ENCODE data around the gene APH1A.
"Not testable (repeated sequence)": the region's sequence is repeated elsewhere in the genome, so short reads cannot be mapped to it uniquely, and the experiment has no call there.

Gene APH1A

GRCh38 chr1:150268705-150269403 is at the start of gene APH1A:
Gene APH1A, minus strand, starts transcription at chr1:150269016. Its CDS starts 206 bp downstream, at chr1:150268810.
- peak; percentile 97 for DNase-seq
- Mint-ChIP-seq H3K27me3 (peaks cover 4% of the 10 kb centered on the region), H3K9me3 (no peaks in the 10 kb centered on the region), H3K4me3 (peak within 1 kb of the TSS; percentile 86), H3K36me3 (peaks cover 55% of the 10 kb centered on the region), H3K4me1 (peaks cover 31% of the 10 kb centered on the region), H3K27ac (peak within 1 kb of the TSS; percentile 98)
- CTCF ChIA-PET, result interaction anchor here (1.0 to 2.6 kb wide), 3 partner anchors 10 to 13 kb away, joined by 3 to 8 read pairs (median 3); no protein-coding TSS in a partner anchor

- H3K36me3 Mint-ChIP-seq, H3K27ac Mint-ChIP-seq, DNase-seq, H3K4me3 Mint-ChIP-seq, H3K9me3 Mint-ChIP-seq, CTCF ChIA-PET, H3K4me1 Mint-ChIP-seq, H3K27me3 Mint-ChIP-seq: not testable (repeated sequence)
Measured at GRCh38 chr1:150314691-150315090, 45.9 kb upstream of the APH1A start.

DNA sequence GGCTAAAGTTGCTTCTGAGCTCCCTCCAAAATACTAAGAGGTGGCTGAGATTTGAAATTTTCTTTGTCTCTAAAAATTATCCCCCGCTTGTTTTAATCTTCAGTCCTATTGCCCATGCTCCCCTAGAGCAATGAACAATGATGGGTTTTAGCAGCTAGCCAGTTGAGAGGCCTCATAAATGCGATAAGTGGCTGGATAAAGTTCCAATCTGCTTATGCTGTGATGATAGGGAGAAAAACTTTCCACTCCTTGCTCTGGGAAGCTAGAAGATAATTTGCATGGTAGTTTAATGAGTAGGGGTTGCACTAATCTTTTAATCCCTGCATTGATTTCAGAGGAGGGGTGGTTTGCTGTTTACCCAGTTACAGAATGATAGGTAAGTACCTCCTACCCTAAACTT is 42.9 kb upstream of the APH1A start:
- CTCF ChIA-PET, result no interaction called here
- DNase-seq, result no peak
- peaks cover 13% of the 10 kb centered on the region for H3K36me3 Mint-ChIP-seq
- H3K27me3 Mint-ChIP-seq, result peaks cover 2% of the 10 kb centered on the region
- no peaks in the 10 kb centered on the region for H3K4me1 Mint-ChIP-seq
- no peaks in the 10 kb centered on the region for H3K9me3 Mint-ChIP-seq
- no peak overlapping the region for H3K4me3 Mint-ChIP-seq
- H3K27ac Mint-ChIP-seq, result no peak overlapping the region

GRCh38 chr1:150309758-150310508 is 41.1 kb upstream of the APH1A start:
- CTCF ChIA-PET, result no interaction called here

GRCh38 chr1:150308585-150308984 is 39.8 kb upstream of the APH1A start:
- DNase-seq, H3K4me3 Mint-ChIP-seq, H3K4me1 Mint-ChIP-seq, H3K9me3 Mint-ChIP-seq, H3K27ac Mint-ChIP-seq, H3K27me3 Mint-ChIP-seq, CTCF ChIA-PET: not testable (repeated sequence)
- H3K36me3 Mint-ChIP-seq, result peaks cover 14% of the 10 kb centered on the region

More at GRCh38 chr1:150309758-150310508, 41.1 kb upstream of the APH1A start:
- DNase-seq, result no peak
- no peaks in the 10 kb centered on the region for H3K9me3 Mint-ChIP-seq
- no peak overlapping the region for H3K4me3 Mint-ChIP-seq
- no peaks in the 10 kb centered on the region for H3K27me3 Mint-ChIP-seq
- H3K36me3 Mint-ChIP-seq, result peaks cover 14% of the 10 kb centered on the region
- no peak overlapping the region for H3K27ac Mint-ChIP-seq
- H3K4me1 Mint-ChIP-seq, result no peaks in the 10 kb centered on the region

GRCh38 chr1:150302902-150303301 is 34.1 kb upstream of the APH1A start:
- Mint-ChIP-seq H3K36me3 (peaks cover 34% of the 10 kb centered on the region), H3K4me1 (peaks cover 2% of the 10 kb centered on the region), H3K27ac (no peak overlapping the region), H3K27me3 (no peaks in the 10 kb centered on the region), H3K9me3 (no peaks in the 10 kb centered on the region), H3K4me3 (no peak overlapping the region)
- no peak for DNase-seq
- CTCF ChIA-PET, result no interaction called here

DNA sequence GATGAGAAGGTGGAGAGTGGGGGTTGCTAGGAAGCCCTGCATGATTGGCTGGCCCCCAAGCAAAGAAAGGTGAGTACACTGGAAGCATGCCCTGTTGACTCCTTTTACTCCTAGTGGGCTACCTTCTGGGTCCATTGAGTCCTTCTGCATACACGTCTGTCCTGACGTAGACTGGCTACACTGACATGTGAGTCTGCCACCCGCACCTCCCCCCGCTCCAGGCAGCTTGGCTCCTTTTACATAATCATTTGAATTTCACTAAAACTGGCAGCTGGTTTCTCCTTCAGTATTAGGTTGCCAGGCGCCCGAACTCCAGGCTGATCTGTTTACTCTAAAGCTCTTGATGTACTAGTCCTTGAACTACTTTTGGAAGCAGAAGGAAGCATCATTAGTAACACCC is 33.5 kb upstream of the APH1A start:
- CTCF ChIA-PET, result no interaction called here
- no peak overlapping the region for H3K27ac Mint-ChIP-seq
- H3K36me3 Mint-ChIP-seq, result peaks cover 34% of the 10 kb centered on the region
- DNase-seq, result no peak
- peaks cover 5% of the 10 kb centered on the region for H3K4me1 Mint-ChIP-seq
- no peak overlapping the region for H3K4me3 Mint-ChIP-seq
- no peaks in the 10 kb centered on the region for H3K9me3 Mint-ChIP-seq
- no peaks in the 10 kb centered on the region for H3K27me3 Mint-ChIP-seq

DNA sequence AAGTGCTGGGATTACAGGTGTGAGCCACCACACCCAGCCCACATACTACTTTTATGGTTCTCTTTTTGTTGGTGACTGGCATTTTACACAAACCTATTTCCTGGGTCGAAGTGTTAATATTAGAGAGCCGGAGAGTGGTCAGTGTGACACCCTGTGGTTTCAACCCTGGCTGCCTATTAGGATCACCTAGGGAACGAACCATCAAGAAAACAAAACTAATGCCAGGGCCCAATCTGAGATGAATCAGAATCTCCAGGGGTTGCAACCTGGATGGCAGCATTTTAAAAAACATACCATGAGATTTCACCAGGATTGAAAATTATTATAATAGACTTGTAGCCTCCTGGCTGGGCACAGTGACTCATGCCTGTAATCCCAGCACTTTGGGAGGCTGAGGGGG is 30.9 kb upstream of the APH1A start:
- peaks cover 21% of the 10 kb centered on the region for H3K4me1 Mint-ChIP-seq
- no peak overlapping the region for H3K27ac Mint-ChIP-seq
- no peak for DNase-seq
- H3K36me3 Mint-ChIP-seq, result peaks cover 44% of the 10 kb centered on the region
- H3K9me3 Mint-ChIP-seq, result no peaks in the 10 kb centered on the region
- H3K27me3 Mint-ChIP-seq, result no peaks in the 10 kb centered on the region
- CTCF ChIA-PET, result no interaction called here
- no peak overlapping the region for H3K4me3 Mint-ChIP-seq

- CTCF ChIA-PET, result interaction anchor here (0.8 kb wide), 1 partner anchor 40 kb away, joined by 4 read pairs; no protein-coding TSS in a partner anchor
- Mint-ChIP-seq H3K36me3 (peaks cover 34% of the 10 kb centered on the region), H3K27me3 (no peaks in the 10 kb centered on the region), H3K27ac (peak overlapping the region; percentile 42), H3K9me3 (no peaks in the 10 kb centered on the region), H3K4me3 (peak overlapping the region; percentile 8), H3K4me1 (peaks cover 35% of the 10 kb centered on the region)
- DNase-seq, result no peak
Measured at GRCh38 chr1:150295476-150295875, 26.7 kb upstream of the APH1A start.

GRCh38 chr1:150293433-150294253 is 24.8 kb upstream of the APH1A start, which contains the start of gene MRPS21:
Gene MRPS21, plus strand, starts transcription at chr1:150293861. Its CDS starts 506 bp downstream, at chr1:150294367.
- Mint-ChIP-seq H3K4me1 (peaks cover 35% of the 10 kb centered on the region), H3K9me3 (no peaks in the 10 kb centered on the region), H3K27me3 (no peaks in the 10 kb centered on the region), H3K36me3 (peaks cover 26% of the 10 kb centered on the region), H3K4me3 (peak within 1 kb of the TSS; percentile 94), H3K27ac (peak within 1 kb of the TSS; percentile 92)
- CTCF ChIA-PET, result no interaction called here
- peak; percentile 93 for DNase-seq

DNA sequence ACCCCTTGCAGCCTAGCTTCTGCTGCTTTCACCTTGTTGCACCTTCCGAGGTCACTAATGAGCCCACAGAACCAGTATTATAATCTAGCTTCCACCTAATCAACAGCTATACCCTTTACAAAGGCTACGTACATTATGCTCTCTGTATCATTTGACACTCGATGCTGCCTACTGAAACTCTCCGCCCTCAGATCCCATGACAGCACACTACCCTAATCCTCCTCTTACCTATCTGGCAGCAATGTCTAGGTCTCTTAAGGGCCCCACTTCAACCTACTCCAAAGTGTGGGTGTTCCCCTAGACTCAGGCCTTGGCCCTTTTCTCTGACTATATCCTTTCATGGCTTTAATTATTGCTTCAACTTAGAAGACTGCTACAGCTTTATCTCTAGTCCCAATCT is 20.0 kb upstream of the APH1A start:
- no peak overlapping the region for H3K27ac Mint-ChIP-seq
- no peaks in the 10 kb centered on the region for H3K36me3 Mint-ChIP-seq
- H3K9me3 Mint-ChIP-seq, result no peaks in the 10 kb centered on the region
- H3K4me3 Mint-ChIP-seq, result no peak overlapping the region
- H3K4me1 Mint-ChIP-seq, result peaks cover 11% of the 10 kb centered on the region
- H3K27me3 Mint-ChIP-seq, result peaks cover 7% of the 10 kb centered on the region
- CTCF ChIA-PET, result no interaction called here
- DNase-seq, result no peak

- no peak for DNase-seq
Measured at GRCh38 chr1:150288382-150288781, 19.6 kb upstream of the APH1A start.

GRCh38 chr1:150283260-150283659 is 14.4 kb upstream of the APH1A start:
- Mint-ChIP-seq H3K27me3 (peaks cover 31% of the 10 kb centered on the region), H3K4me3 (peak overlapping the region; percentile 77), H3K36me3 (peaks cover 9% of the 10 kb centered on the region), H3K9me3 (no peaks in the 10 kb centered on the region), H3K4me1 (peaks cover 29% of the 10 kb centered on the region), H3K27ac (no peak overlapping the region)
- CTCF ChIA-PET, result no interaction called here
- no peak for DNase-seq

More at GRCh38 chr1:150288382-150288781, 19.6 kb upstream of the APH1A start:
- CTCF ChIA-PET, result no interaction called here
- Mint-ChIP-seq H3K27me3 (peaks cover 11% of the 10 kb centered on the region), H3K4me3 (no peak overlapping the region), H3K4me1 (peaks cover 8% of the 10 kb centered on the region), H3K36me3 (no peaks in the 10 kb centered on the region), H3K9me3 (no peaks in the 10 kb centered on the region), H3K27ac (no peak overlapping the region)

DNA sequence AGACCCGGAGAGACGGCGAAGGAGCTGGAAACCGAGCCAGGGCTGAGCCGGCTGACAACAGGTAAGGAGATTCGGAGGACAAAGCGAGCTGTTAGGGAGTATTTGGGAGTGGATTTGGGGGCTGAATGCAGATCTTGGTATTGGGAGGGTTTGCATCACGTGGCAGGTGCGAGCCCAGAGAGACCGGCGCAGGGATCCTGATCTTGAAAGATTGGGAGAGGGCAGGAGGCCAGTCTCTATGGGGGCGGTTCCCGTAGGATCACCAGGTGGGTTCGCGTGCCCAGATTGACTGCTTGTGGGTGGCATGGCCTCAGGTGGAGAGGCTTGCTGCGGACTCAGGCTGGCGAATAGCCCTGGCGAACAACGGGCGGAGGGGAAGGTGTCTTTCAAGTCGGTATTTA is 13.7 kb upstream of the APH1A start:
- Mint-ChIP-seq H3K36me3 (peaks cover 9% of the 10 kb centered on the region), H3K9me3 (no peaks in the 10 kb centered on the region), H3K4me3 (peak overlapping the region; percentile 77), H3K27ac (no peak overlapping the region), H3K27me3 (peaks cover 31% of the 10 kb centered on the region), H3K4me1 (peaks cover 29% of the 10 kb centered on the region)
- DNase-seq, result no peak
- CTCF ChIA-PET, result no interaction called here
